Measurements from ENCODE around the gene FAM151A.

The FAM151A gene

GRCh38 chr1:54623216-54624007, at the start of gene FAM151A:
TSS of gene FAM151A (minus strand) at chr1:54623525. CDS start at chr1:54623395, 130 bp downstream.
- DNase-seq: no peak

GRCh38 chr1:54671985-54672608, 48.8 kb upstream of the FAM151A start:
- DNase-seq: peak; percentile 37

- no peak for DNase-seq
Measured at GRCh38 chr1:54668567-54668966, 45.2 kb upstream of the FAM151A start.

GRCh38 chr1:54667797-54668196, 44.5 kb upstream of the FAM151A start:
- no peak for DNase-seq

- DNase-seq: no peak
Measured at GRCh38 chr1:54666333-54666732, 43.0 kb upstream of the FAM151A start.

- no peak for DNase-seq
Measured at GRCh38 chr1:54665852-54666251, 42.5 kb upstream of the FAM151A start.

GRCh38 chr1:54664364-54664763, 41.0 kb upstream of the FAM151A start:
- no peak for DNase-seq

GRCh38 chr1:54663725-54664124, 40.4 kb upstream of the FAM151A start:
- no peak for DNase-seq

- DNase-seq: no peak
Measured at GRCh38 chr1:54658164-54658913, 35.0 kb upstream of the FAM151A start.

GRCh38 chr1:54653036-54653435, 29.7 kb upstream of the FAM151A start:
- DNase-seq: no peak

GRCh38 chr1:54652168-54652567, 28.8 kb upstream of the FAM151A start:
- no peak for DNase-seq

GRCh38 chr1:54651608-54652007, 28.3 kb upstream of the FAM151A start:
- DNase-seq: no peak

- no peak for DNase-seq
Measured at GRCh38 chr1:54650417-54650816, 27.1 kb upstream of the FAM151A start.

- no peak for DNase-seq
Measured at GRCh38 chr1:54649921-54650320, 26.6 kb upstream of the FAM151A start.

GRCh38 chr1:54649130-54649898, 26.0 kb upstream of the FAM151A start:
- no peak for DNase-seq

GRCh38 chr1:54645806-54646676, 22.7 kb upstream of the FAM151A start:
- DNase-seq: no peak

- no peak for DNase-seq
Measured at GRCh38 chr1:54643736-54644135, 20.4 kb upstream of the FAM151A start.

GRCh38 chr1:54640863-54641836, 17.8 kb upstream of the FAM151A start, which contains the start of gene MROH7:
TSS of gene MROH7 (plus strand) at chr1:54641786. CDS start at chr1:54652927, 11,141 bp downstream.
- no peak for DNase-seq

- DNase-seq: no peak
Measured at GRCh38 chr1:54640361-54640760, 17.0 kb upstream of the FAM151A start.
